ENCODE measurements around the gene ARMC8.

Gene ARMC8

GRCh38 chr3:138197058-138197457 lies 10.0 kb downstream of the ARMC8 start:
- no peaks in the 10 kb centered on the region for H3K27me3 ChIP-seq (replicated peaks; ENCODE audit: control insufficient read depth, insufficient read depth, low read length, poor library complexity, severe bottlenecking)
- no peak overlapping the region for H3K4me3 ChIP-seq (ENCODE audit: insufficient read depth, low read depth, low read length, poor library complexity, severe bottlenecking)
- H3K9me3 ChIP-seq (ENCODE audit: control insufficient read depth, low read length): no peaks in the 10 kb centered on the region
- H3K27ac ChIP-seq (ENCODE audit: insufficient read depth, low read length, poor library complexity, severe bottlenecking): no peak overlapping the region
- no peaks in the 10 kb centered on the region for H3K4me1 ChIP-seq (ENCODE audit: control insufficient read depth, insufficient read depth, low read length, poor library complexity, severe bottlenecking)
- peaks cover 3% of the 10 kb centered on the region for H3K36me3 ChIP-seq (ENCODE audit: control insufficient read depth, insufficient read depth, low read length)
- no peak for DNase-seq

- no peak overlapping the region for H3K4me3 ChIP-seq (ENCODE audit: insufficient read depth, low read depth, low read length, poor library complexity, severe bottlenecking)
- peaks cover 3% of the 10 kb centered on the region for H3K36me3 ChIP-seq (ENCODE audit: control insufficient read depth, insufficient read depth, low read length)
- H3K4me1 ChIP-seq (ENCODE audit: control insufficient read depth, insufficient read depth, low read length, poor library complexity, severe bottlenecking): no peaks in the 10 kb centered on the region
- no peaks in the 10 kb centered on the region for H3K9me3 ChIP-seq (ENCODE audit: control insufficient read depth, low read length)
- no peak overlapping the region for H3K27ac ChIP-seq (ENCODE audit: insufficient read depth, low read length, poor library complexity, severe bottlenecking)
- H3K27me3 ChIP-seq (replicated peaks; ENCODE audit: control insufficient read depth, insufficient read depth, low read length, poor library complexity, severe bottlenecking): no peaks in the 10 kb centered on the region
- DNase-seq: no peak
Observed at GRCh38 chr3:138197524-138197923, 10.4 kb downstream of the ARMC8 start.

- Histone ChIP-seq H3K4me3 (ENCODE audit: insufficient read depth, low read depth, low read length, poor library complexity, severe bottlenecking) (no peak overlapping the region), H3K36me3 (ENCODE audit: control insufficient read depth, insufficient read depth, low read length) (peaks cover 3% of the 10 kb centered on the region), H3K27ac (ENCODE audit: insufficient read depth, low read length, poor library complexity, severe bottlenecking) (no peak overlapping the region), H3K9me3 (ENCODE audit: control insufficient read depth, low read length) (no peaks in the 10 kb centered on the region), H3K27me3 (replicated peaks; ENCODE audit: control insufficient read depth, insufficient read depth, low read length, poor library complexity, severe bottlenecking) (no peaks in the 10 kb centered on the region), H3K4me1 (ENCODE audit: control insufficient read depth, insufficient read depth, low read length, poor library complexity, severe bottlenecking) (no peaks in the 10 kb centered on the region)
- DNase-seq: no peak
Observed at GRCh38 chr3:138199851-138200250, 12.8 kb downstream of the ARMC8 start.

- H3K4me1 ChIP-seq (ENCODE audit: control insufficient read depth, insufficient read depth, low read length, poor library complexity, severe bottlenecking): no peaks in the 10 kb centered on the region
- no peak overlapping the region for H3K4me3 ChIP-seq (ENCODE audit: insufficient read depth, low read depth, low read length, poor library complexity, severe bottlenecking)
- H3K27me3 ChIP-seq (replicated peaks; ENCODE audit: control insufficient read depth, insufficient read depth, low read length, poor library complexity, severe bottlenecking): no peaks in the 10 kb centered on the region
- H3K36me3 ChIP-seq (ENCODE audit: control insufficient read depth, insufficient read depth, low read length): peaks cover 3% of the 10 kb centered on the region
- H3K9me3 ChIP-seq (ENCODE audit: control insufficient read depth, low read length): no peaks in the 10 kb centered on the region
- no peak overlapping the region for H3K27ac ChIP-seq (ENCODE audit: insufficient read depth, low read length, poor library complexity, severe bottlenecking)
- DNase-seq: no peak
Observed at GRCh38 chr3:138200424-138200823, 13.3 kb downstream of the ARMC8 start.

DNA sequence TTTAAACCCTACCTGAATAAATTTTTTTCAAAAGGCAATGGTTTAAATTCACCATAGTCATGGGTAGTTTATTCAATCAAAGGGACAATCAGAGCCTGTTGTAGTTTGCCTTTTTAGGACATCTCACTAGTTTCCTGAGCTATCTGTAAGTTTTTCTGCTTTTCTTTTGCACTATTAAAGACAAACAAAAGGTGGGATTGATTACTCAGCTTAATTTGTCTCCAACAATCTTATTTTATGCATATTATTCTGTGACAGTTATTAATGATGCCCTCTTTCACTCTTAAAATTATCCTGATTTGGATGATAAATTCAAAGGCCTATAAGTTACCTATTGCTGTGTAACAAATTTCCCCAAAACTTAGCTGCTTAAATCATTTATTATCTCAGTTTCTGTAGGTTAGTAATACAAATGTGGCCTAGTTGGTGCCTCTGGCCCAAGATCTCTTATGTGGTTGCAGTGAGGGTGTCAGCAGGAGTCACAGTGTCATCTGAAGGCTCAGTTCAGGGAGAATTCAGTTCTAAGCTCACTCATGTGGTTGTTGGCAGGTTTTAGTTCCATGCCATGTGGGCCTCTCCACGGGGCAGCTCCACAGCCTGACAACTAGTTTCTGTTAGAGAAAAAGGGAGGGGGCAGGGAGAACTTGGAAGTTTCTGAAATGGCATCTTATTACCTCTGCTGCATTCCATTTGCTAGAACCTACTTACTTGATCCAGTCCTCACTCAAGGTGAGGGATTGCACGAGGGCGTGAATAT lies 16.0 kb downstream of the ARMC8 start:
- DNase-seq: no peak
- Histone ChIP-seq H3K27me3 (replicated peaks; ENCODE audit: control insufficient read depth, insufficient read depth, low read length, poor library complexity, severe bottlenecking) (no peaks in the 10 kb centered on the region), H3K4me1 (ENCODE audit: control insufficient read depth, insufficient read depth, low read length, poor library complexity, severe bottlenecking) (no peaks in the 10 kb centered on the region), H3K9me3 (ENCODE audit: control insufficient read depth, low read length) (no peaks in the 10 kb centered on the region), H3K36me3 (ENCODE audit: control insufficient read depth, insufficient read depth, low read length) (peaks cover under 1% of the 10 kb centered on the region), H3K4me3 (ENCODE audit: insufficient read depth, low read depth, low read length, poor library complexity, severe bottlenecking) (no peak overlapping the region), H3K27ac (ENCODE audit: insufficient read depth, low read length, poor library complexity, severe bottlenecking) (no peak overlapping the region)

DNA sequence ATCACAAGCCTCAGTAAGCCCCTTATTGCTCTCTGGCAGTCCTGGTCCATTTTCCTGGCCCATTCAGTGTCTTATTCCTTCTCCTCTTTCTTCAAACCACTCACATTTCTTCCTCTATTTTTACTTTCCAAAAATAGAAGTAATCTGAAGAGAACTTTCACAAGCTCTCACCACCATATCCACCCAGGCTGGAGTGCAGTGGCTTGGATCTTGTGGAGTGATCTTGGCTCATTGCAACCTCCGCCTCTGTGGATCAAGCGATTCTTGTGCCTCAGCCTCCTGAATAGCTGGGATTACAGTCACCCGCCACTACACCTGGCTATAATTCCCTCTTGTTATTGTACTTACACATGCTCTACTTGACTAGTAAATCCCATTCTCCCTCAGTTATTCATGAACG lies 16.8 kb downstream of the ARMC8 start:
- Histone ChIP-seq H3K27me3 (replicated peaks; ENCODE audit: control insufficient read depth, insufficient read depth, low read length, poor library complexity, severe bottlenecking) (no peaks in the 10 kb centered on the region), H3K36me3 (ENCODE audit: control insufficient read depth, insufficient read depth, low read length) (no peaks in the 10 kb centered on the region), H3K27ac (ENCODE audit: insufficient read depth, low read length, poor library complexity, severe bottlenecking) (no peak overlapping the region), H3K4me3 (ENCODE audit: insufficient read depth, low read depth, low read length, poor library complexity, severe bottlenecking) (no peak overlapping the region), H3K9me3 (ENCODE audit: control insufficient read depth, low read length) (no peaks in the 10 kb centered on the region), H3K4me1 (ENCODE audit: control insufficient read depth, insufficient read depth, low read length, poor library complexity, severe bottlenecking) (no peaks in the 10 kb centered on the region)
- DNase-seq: no peak

DNA sequence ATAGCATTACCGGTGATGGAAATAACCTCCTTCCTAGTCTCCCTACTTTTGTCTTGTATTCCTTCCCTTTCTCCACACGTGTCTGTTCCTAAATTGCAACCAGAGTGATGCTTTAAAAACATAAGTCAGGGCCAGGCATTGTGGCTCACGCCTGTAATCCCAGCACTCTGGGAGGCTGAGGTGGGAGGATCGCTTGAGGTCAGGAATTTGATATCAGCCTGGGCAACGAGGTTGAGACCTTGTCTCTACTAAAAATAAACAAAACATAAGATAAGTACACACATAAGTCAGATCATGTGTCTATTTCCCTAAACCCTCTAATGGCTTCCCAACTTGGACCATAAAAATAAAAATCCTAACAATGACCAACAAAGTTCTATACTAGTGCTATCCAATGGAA lies 18.4 kb downstream of the ARMC8 start:
- no peaks in the 10 kb centered on the region for H3K9me3 ChIP-seq (ENCODE audit: control insufficient read depth, low read length)
- no peak for DNase-seq
- no peaks in the 10 kb centered on the region for H3K36me3 ChIP-seq (ENCODE audit: control insufficient read depth, insufficient read depth, low read length)
- no peaks in the 10 kb centered on the region for H3K4me1 ChIP-seq (ENCODE audit: control insufficient read depth, insufficient read depth, low read length, poor library complexity, severe bottlenecking)
- H3K4me3 ChIP-seq (ENCODE audit: insufficient read depth, low read depth, low read length, poor library complexity, severe bottlenecking): no peak overlapping the region
- no peaks in the 10 kb centered on the region for H3K27me3 ChIP-seq (replicated peaks; ENCODE audit: control insufficient read depth, insufficient read depth, low read length, poor library complexity, severe bottlenecking)
- no peak overlapping the region for H3K27ac ChIP-seq (ENCODE audit: insufficient read depth, low read length, poor library complexity, severe bottlenecking)

- H3K4me3 ChIP-seq (ENCODE audit: insufficient read depth, low read depth, low read length, poor library complexity, severe bottlenecking): no peak overlapping the region
- H3K4me1 ChIP-seq (ENCODE audit: control insufficient read depth, insufficient read depth, low read length, poor library complexity, severe bottlenecking): no peaks in the 10 kb centered on the region
- DNase-seq: no peak
Observed at GRCh38 chr3:138206196-138206595, 19.1 kb downstream of the ARMC8 start.

GRCh38 chr3:138210528-138210927 lies 23.4 kb downstream of the ARMC8 start:
- Histone ChIP-seq H3K4me3 (ENCODE audit: insufficient read depth, low read depth, low read length, poor library complexity, severe bottlenecking) (no peak overlapping the region), H3K4me1 (ENCODE audit: control insufficient read depth, insufficient read depth, low read length, poor library complexity, severe bottlenecking) (no peaks in the 10 kb centered on the region), H3K36me3 (ENCODE audit: control insufficient read depth, insufficient read depth, low read length) (no peaks in the 10 kb centered on the region), H3K27me3 (replicated peaks; ENCODE audit: control insufficient read depth, insufficient read depth, low read length, poor library complexity, severe bottlenecking) (no peaks in the 10 kb centered on the region), H3K9me3 (ENCODE audit: control insufficient read depth, low read length) (no peaks in the 10 kb centered on the region), H3K27ac (ENCODE audit: insufficient read depth, low read length, poor library complexity, severe bottlenecking) (no peak overlapping the region)
- no peak for DNase-seq

More at GRCh38 chr3:138206196-138206595, 19.1 kb downstream of the ARMC8 start:
- Histone ChIP-seq H3K9me3 (ENCODE audit: control insufficient read depth, low read length) (no peaks in the 10 kb centered on the region), H3K36me3 (ENCODE audit: control insufficient read depth, insufficient read depth, low read length) (no peaks in the 10 kb centered on the region), H3K27me3 (replicated peaks; ENCODE audit: control insufficient read depth, insufficient read depth, low read length, poor library complexity, severe bottlenecking) (no peaks in the 10 kb centered on the region), H3K27ac (ENCODE audit: insufficient read depth, low read length, poor library complexity, severe bottlenecking) (no peak overlapping the region)

GRCh38 chr3:138213398-138214085 lies 26.4 kb downstream of the ARMC8 start:
- H3K27ac ChIP-seq (ENCODE audit: insufficient read depth, low read length, poor library complexity, severe bottlenecking): no peak overlapping the region
- H3K36me3 ChIP-seq (ENCODE audit: control insufficient read depth, insufficient read depth, low read length): no peaks in the 10 kb centered on the region
- H3K9me3 ChIP-seq (ENCODE audit: control insufficient read depth, low read length): no peaks in the 10 kb centered on the region
- no peak for DNase-seq
- H3K4me3 ChIP-seq (ENCODE audit: insufficient read depth, low read depth, low read length, poor library complexity, severe bottlenecking): no peak overlapping the region
- H3K27me3 ChIP-seq (replicated peaks; ENCODE audit: control insufficient read depth, insufficient read depth, low read length, poor library complexity, severe bottlenecking): no peaks in the 10 kb centered on the region
- H3K4me1 ChIP-seq (ENCODE audit: control insufficient read depth, insufficient read depth, low read length, poor library complexity, severe bottlenecking): no peaks in the 10 kb centered on the region

Measured in effector memory CD4-positive, alpha-beta T cell (primary cell).